ENCODE data around the gene ADAM21. TPM values are rescaled to one million over a fixed set of nuclear protein-coding genes. Genes with fewer than 3 reads are reported as not detected.
"Not testable (repeated sequence)": the region's sequence is repeated elsewhere in the genome, so short reads cannot be mapped to it uniquely, and the experiment has no call there.

Gene ADAM21
- total RNA-seq, 1 donor from 2014 or later: 0.08 TPM

DNA sequence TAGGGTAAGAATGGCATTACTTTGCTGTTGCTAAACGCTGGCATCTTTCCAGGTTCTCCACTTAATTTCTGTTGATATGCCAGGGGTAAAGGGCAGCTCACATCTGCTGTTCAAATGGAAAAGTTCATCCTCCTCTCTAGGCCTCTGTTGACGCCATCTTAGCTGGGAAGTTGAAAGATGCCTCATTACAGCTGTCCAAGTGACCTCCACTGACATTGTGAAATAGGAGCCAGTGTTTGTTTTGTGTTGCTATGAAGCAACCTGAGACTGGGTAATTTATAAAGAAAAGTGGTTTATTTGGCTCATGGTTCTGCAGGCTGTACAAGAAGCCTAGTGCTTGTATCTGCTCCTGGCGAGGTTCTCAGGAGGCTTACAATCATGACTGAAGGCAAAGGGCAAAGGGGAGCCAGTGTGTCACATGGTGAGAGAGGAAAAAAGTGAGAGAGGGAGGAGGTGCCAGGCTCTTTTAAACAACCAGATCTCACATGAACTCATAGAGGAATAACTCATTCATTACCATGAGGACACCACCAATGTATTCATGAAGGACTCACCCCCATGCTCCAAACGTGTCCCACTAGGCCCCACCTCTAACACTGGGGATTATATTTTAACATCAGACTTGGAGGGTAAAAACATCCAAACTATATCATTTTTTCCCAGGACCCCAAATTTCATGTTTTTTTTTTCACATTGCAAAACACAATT, 3.2 kb upstream of the ADAM21 start:
- Histone ChIP-seq H3K4me3 (ENCODE audit: low read depth, low read length) (no peak overlapping the region), H3K36me3 (ENCODE audit: control insufficient read depth, insufficient read depth, low read length) (no peaks in the 10 kb centered on the region), H3K27me3 (ENCODE audit: control insufficient read depth, insufficient read depth, low read length) (no peaks in the 10 kb centered on the region)
- TF ChIP-seq, protein P1, sequence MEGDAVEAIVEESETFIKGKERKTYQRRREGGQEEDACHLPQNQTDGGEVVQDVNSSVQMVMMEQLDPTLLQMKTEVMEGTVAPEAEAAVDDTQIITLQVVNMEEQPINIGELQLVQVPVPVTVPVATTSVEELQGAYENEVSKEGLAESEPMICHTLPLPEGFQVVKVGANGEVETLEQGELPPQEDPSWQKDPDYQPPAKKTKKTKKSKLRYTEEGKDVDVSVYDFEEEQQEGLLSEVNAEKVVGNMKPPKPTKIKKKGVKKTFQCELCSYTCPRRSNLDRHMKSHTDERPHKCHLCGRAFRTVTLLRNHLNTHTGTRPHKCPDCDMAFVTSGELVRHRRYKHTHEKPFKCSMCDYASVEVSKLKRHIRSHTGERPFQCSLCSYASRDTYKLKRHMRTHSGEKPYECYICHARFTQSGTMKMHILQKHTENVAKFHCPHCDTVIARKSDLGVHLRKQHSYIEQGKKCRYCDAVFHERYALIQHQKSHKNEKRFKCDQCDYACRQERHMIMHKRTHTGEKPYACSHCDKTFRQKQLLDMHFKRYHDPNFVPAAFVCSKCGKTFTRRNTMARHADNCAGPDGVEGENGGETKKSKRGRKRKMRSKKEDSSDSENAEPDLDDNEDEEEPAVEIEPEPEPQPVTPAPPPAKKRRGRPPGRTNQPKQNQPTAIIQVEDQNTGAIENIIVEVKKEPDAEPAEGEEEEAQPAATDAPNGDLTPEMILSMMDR (IDR thresholded peaks at IDR 0.05; ENCODE audit: insufficient read depth, low read length, poor library complexity, severe bottlenecking): no peak
- DNase-seq (ENCODE audit: low read depth): no peak

DNA sequence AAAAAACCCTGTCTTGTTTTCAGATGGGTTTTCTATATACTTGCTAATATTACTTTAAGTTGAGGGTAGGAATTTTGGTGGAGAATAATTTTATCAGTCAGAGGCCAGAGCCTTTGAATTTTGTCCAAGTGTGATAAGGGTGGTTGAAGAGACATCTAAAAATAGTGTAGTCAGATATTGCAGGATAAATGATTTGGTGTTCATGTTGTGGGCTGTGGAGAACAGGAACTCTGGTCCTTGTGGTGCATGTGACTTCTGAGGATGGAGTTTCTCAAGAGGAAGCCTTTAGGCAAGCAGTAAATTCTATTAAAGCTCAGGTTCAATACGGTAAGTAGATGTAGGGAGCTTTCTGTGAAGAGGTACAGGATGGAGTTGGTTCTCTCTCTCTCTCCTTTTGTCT, 2.8 kb downstream of the ADAM21 start:
- no peaks in the 10 kb centered on the region for H3K36me3 ChIP-seq (ENCODE audit: control insufficient read depth, insufficient read depth, low read length)
- no peak for DNase-seq (ENCODE audit: low read depth)
- H3K27me3 ChIP-seq (ENCODE audit: control insufficient read depth, insufficient read depth, low read length): no peaks in the 10 kb centered on the region
- no peak overlapping the region for H3K4me3 ChIP-seq (ENCODE audit: low read depth, low read length)
- TF ChIP-seq, protein P1 (IDR thresholded peaks at IDR 0.05; ENCODE audit: insufficient read depth, low read length, poor library complexity, severe bottlenecking): no peak

DNA sequence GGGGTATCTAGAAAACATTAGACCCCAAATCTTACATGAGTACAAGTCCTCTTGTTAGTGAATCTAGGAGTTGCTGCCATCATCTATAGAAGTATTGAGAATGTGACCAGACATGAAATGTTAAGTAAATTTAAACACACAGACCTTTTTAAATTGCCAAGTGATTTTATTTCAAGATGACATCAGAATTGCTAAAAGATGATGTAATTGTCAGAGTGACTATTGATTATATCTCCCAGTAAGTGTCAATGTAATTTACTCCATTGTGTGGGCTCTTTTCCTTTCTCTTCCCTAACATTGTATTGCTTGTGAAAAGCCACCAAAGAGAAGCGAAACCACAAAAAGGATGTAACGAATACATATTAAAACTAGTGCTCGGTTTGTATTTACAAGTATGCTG, 16.8 kb downstream of the ADAM21 start:
- TF ChIP-seq, protein P1 (IDR thresholded peaks at IDR 0.05; ENCODE audit: insufficient read depth, low read length, poor library complexity, severe bottlenecking): no peak
- H3K4me3 ChIP-seq (ENCODE audit: low read depth, low read length): no peak overlapping the region

DNA sequence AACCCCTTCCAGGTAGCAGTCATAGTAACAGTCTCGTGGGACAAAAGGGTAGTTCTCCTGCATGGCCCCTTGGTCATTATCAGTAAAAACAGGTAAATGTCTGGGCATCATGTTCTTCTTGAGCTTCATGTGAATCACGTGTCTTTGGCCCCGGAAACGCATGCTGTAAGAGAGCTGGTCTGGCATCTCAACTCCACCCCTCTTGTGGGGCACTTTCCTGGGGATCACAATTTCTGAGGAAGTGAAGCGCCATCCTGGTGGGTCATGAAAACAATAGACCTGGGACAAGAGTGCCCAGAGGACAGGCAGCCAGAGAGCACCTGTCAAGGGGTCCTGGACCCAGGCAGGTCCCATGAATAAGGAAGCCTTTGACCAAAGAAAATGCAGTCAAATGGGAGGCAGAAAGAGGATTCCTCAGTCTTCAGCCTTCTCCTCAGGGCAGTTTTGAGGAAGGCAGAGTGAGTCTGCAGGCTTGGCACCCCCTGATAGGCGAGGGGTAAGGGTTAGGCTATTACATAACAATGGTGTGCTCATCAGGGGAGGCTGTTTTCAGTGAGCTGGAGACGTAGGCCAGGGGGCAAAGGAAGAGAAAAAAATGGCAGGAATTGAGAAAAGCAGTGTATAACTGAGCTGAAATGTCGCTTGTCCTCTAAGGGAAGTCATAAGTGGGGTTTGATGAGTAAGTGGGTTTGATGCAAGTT, 19.0 kb downstream of the ADAM21 start:
- H3K36me3 ChIP-seq (ENCODE audit: control insufficient read depth, insufficient read depth, low read length); H3K4me3 ChIP-seq (ENCODE audit: low read depth, low read length); DNase-seq (ENCODE audit: low read depth); H3K27me3 ChIP-seq (ENCODE audit: control insufficient read depth, insufficient read depth, low read length): not testable (repeated sequence)

More for the DNA sequence above, 16.8 kb downstream of the ADAM21 start:
- Histone ChIP-seq H3K36me3 (ENCODE audit: control insufficient read depth, insufficient read depth, low read length) (no peaks in the 10 kb centered on the region), H3K27me3 (ENCODE audit: control insufficient read depth, insufficient read depth, low read length) (no peaks in the 10 kb centered on the region)
- no peak for DNase-seq (ENCODE audit: low read depth)

DNA sequence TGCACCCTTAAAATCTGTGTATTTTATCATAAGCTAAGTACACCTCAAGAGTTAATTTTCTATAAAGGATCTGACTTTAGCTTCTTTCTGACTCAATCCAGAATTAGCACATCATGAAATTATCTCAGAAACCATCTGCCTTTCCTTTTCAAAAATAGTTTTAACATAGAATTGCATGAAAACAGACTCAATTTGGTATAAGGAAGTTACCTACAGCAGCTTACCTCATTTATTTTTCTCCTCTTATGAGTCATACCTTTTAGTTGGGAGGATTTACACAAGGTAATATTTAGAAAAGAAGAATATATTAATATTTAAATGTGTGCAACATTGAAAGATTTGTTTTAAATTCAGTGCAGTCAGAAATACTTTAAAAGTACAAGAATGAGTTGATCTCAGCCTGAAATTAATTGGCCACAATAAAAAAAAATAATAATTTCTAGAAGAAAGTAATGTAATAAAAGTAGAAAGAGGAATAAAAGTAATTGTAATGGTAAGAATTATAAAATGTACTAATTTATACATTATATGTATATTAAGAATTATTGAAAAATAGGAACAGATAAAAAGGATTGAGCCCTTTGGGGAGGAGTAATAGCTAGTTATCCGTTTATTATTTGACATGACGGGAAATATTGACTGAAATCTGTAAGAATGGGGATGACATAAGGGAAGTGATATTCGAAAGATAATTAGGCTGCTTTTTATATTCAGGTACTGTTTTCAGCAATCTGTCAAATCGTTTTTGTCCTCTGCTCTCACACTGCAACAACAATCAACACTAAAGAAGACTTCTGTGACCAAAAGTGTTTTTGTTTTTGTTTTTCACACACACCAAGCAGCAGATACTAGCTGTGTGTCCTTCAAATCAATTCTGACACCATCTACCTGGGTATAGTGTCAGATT, 20.5 kb downstream of the ADAM21 start:
- Histone ChIP-seq H3K4me3 (ENCODE audit: low read depth, low read length) (no peak overlapping the region), H3K27me3 (ENCODE audit: control insufficient read depth, insufficient read depth, low read length) (no peaks in the 10 kb centered on the region), H3K36me3 (ENCODE audit: control insufficient read depth, insufficient read depth, low read length) (no peaks in the 10 kb centered on the region)
- DNase-seq (ENCODE audit: low read depth): no peak
- TF ChIP-seq, protein P1 (IDR thresholded peaks at IDR 0.05; ENCODE audit: insufficient read depth, low read length, poor library complexity, severe bottlenecking): no peak

DNA sequence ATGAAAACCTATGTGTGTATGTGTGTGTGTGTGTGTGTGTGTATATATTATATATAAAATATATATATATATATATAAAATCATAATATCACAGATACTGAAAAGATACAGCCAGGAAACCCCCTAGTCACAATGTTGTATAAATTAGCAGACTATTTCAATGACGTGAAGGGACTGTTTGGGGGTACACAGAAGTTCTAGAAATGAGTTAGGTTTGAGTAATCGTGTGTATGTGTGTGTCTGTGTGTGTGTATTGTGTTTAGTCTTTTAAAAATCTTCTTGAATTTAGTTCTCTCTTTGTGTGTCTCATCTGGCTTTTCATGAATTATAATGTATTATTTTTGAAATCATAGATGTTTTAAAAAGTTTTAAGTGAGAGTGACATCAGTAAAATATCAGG, 21.9 kb downstream of the ADAM21 start:
- Histone ChIP-seq H3K4me3 (ENCODE audit: low read depth, low read length) (no peak overlapping the region), H3K27me3 (ENCODE audit: control insufficient read depth, insufficient read depth, low read length) (no peaks in the 10 kb centered on the region), H3K36me3 (ENCODE audit: control insufficient read depth, insufficient read depth, low read length) (no peaks in the 10 kb centered on the region)
- no peak for DNase-seq (ENCODE audit: low read depth)
- TF ChIP-seq, protein P1 (IDR thresholded peaks at IDR 0.05; ENCODE audit: insufficient read depth, low read length, poor library complexity, severe bottlenecking): no peak

DNA sequence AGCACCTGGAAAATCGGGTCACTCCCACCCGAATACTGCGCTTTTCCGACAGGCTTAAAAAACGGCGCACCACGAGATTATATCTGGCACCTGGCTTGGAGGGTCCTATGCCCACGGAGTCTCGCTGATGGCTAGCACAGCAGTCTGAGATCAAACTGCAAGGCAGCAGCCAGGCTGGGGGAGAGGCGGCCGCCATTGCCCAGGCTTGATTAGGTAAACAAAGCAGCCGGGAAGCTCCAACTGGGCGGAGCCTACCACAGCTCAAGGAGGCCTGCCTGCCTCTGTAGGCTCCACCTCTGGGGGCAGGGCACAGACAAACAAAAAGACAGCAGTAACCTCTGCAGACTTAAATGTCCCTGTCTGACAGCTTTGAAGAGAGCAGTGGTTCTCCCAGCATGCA, 23.5 kb downstream of the ADAM21 start:
- not testable (repeated sequence) for H3K27me3 ChIP-seq (ENCODE audit: control insufficient read depth, insufficient read depth, low read length); H3K4me3 ChIP-seq (ENCODE audit: low read depth, low read length)

DNA sequence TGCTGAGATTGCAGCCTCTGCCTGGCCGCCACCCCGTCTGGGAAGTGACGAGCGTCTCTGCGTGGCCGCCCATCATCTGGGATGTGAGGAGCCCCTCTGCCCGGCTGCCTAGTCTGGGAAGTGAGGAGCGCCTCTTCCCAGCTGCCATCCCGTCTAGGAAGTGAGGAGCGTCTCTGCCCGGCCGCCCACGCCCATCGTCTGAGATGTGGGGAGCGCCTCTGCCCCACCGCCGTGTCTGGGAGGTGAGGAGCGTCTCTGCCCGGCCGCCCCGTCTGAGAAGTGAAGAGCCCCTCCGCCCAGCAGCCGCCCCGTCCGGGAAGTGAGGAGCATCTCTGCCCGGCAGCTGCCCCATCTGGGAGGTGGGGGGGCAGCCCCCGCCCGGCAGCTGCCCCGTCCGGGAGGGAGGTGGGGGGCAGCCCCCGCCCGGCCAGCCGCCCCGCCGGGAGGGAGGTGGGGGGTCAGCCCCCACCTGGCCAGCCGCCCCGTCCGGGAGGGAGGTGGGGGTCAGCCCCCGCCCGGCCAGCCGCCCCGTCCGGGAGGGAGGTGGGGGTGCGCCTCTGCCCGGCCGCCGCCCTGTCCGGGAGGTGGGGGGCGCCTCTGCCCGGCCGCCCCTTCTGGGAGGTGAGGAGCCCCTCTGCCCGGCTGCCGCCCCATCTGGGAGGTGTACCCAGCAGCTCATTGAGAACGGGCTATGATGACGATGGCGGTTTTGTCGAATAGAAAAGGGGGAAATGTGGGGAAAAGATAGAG, 25.6 kb downstream of the ADAM21 start:
- H3K4me3 ChIP-seq (ENCODE audit: low read depth, low read length); H3K36me3 ChIP-seq (ENCODE audit: control insufficient read depth, insufficient read depth, low read length); H3K27me3 ChIP-seq (ENCODE audit: control insufficient read depth, insufficient read depth, low read length); DNase-seq (ENCODE audit: low read depth): not testable (repeated sequence)

More for the DNA sequence above, 23.5 kb downstream of the ADAM21 start:
- not testable (repeated sequence) for DNase-seq (ENCODE audit: low read depth); H3K36me3 ChIP-seq (ENCODE audit: control insufficient read depth, insufficient read depth, low read length)
